ENCODE results near the gene FAM78B.

FAM78B gene
- total RNA-seq = 1.3 reads per million

- peak; percentile 6 for DNase-seq
These were observed at the start of gene FAM78B for GRCh38 chr1:166166698-166167571. Gene FAM78B (minus strand): TSS chr1:166167001. CDS start chr1:166166248, 753 bp downstream.

GRCh38 chr1:166202546-166202945 is 35.7 kb upstream of the FAM78B start:
- no peak for DNase-seq

GRCh38 chr1:166200743-166201142 is 33.9 kb upstream of the FAM78B start:
- DNase-seq = no peak

- DNase-seq = no peak
These were observed 30.8 kb upstream of the FAM78B start for GRCh38 chr1:166197597-166197996.

GRCh38 chr1:166197141-166197540 is 30.3 kb upstream of the FAM78B start:
- DNase-seq = no peak

- DNase-seq = no peak
These were observed 26.4 kb upstream of the FAM78B start for GRCh38 chr1:166193057-166193698.

GRCh38 chr1:166190400-166190799 is 23.6 kb upstream of the FAM78B start:
- DNase-seq = no peak

- no peak for DNase-seq
These were observed 22.3 kb upstream of the FAM78B start for GRCh38 chr1:166189126-166189525.

GRCh38 chr1:166185526-166185925 is 18.7 kb upstream of the FAM78B start:
- no peak for DNase-seq

GRCh38 chr1:166184897-166185296 is 18.1 kb upstream of the FAM78B start:
- no peak for DNase-seq

GRCh38 chr1:166184012-166184411 is 17.2 kb upstream of the FAM78B start:
- DNase-seq = no peak

- DNase-seq = no peak
These were observed 15.5 kb upstream of the FAM78B start for GRCh38 chr1:166182281-166182680.

GRCh38 chr1:166176416-166176815 is 9.6 kb upstream of the FAM78B start:
- DNase-seq = no peak

GRCh38 chr1:166175032-166175431 is 8.2 kb upstream of the FAM78B start:
- no peak for DNase-seq

GRCh38 chr1:166174108-166174507 is 7.3 kb upstream of the FAM78B start:
- no peak for DNase-seq

GRCh38 chr1:166172106-166172505 is 5.3 kb upstream of the FAM78B start:
- DNase-seq = no peak

- DNase-seq = no peak
These were observed 3.9 kb upstream of the FAM78B start for GRCh38 chr1:166170726-166171125.

- DNase-seq = no peak
These were observed 3.3 kb upstream of the FAM78B start for GRCh38 chr1:166170075-166170474.

- no peak for DNase-seq
These were observed 2.4 kb upstream of the FAM78B start for GRCh38 chr1:166169182-166169581.

- no peak for DNase-seq
These were observed 748 bp upstream of the FAM78B start for GRCh38 chr1:166167572-166167925.

- no peak for DNase-seq
These were observed 488 bp downstream of the FAM78B start for GRCh38 chr1:166166329-166166697.

GRCh38 chr1:166165661-166166328 is 1.0 kb downstream of the FAM78B start:
- DNase-seq = no peak

- DNase-seq = no peak
These were observed 1.7 kb downstream of the FAM78B start for GRCh38 chr1:166164995-166165660.

All from effector CD4-positive, alpha-beta T cell (primary cell).